ENCODE measurements around the gene CHAF1B.
"Not testable (repeated sequence)": the region's sequence is repeated elsewhere in the genome, so short reads cannot be mapped to it uniquely, and the experiment has no call there.

CHAF1B gene

GRCh38 chr21:36385233-36386030 lies at the start of gene CHAF1B:
TSS of gene CHAF1B (plus strand) at chr21:36385392. CDS start at chr21:36386137, 745 bp downstream.
- peak within 1 kb of the TSS; percentile 90 for H3K9ac ChIP-seq (ENCODE audit: low read length)

GRCh38 chr21:36337099-36337509 lies 48.1 kb upstream of the CHAF1B start:
- no peak overlapping the region for H3K27ac ChIP-seq (ENCODE audit: low read length)
- no peak overlapping the region for H2AFZ ChIP-seq (ENCODE audit: low read depth, low read length)
- no peak overlapping the region for H3K4me2 ChIP-seq (ENCODE audit: low read length)

More at GRCh38 chr21:36385233-36386030, at the start of gene CHAF1B:
- H3K27me3 ChIP-seq (ENCODE audit: low read depth, low read length): no peaks in the 10 kb centered on the region
- no peaks in the 10 kb centered on the region for H4K20me1 ChIP-seq (ENCODE audit: insufficient read depth, low read length)
- H3K9me3 ChIP-seq (ENCODE audit: insufficient read depth, low read length): no peaks in the 10 kb centered on the region
- peak within 1 kb of the TSS; percentile 89 for H3K4me2 ChIP-seq (ENCODE audit: low read length)
- peaks cover 10% of the 10 kb centered on the region for H3K36me3 ChIP-seq (replicated peaks; ENCODE audit: low read depth, low read length)
- peaks cover 13% of the 10 kb centered on the region for H3K79me2 ChIP-seq (ENCODE audit: low read length)
- peak within 1 kb of the TSS; percentile 19 for H3K27ac ChIP-seq (ENCODE audit: low read length)
- H3K4me3 ChIP-seq (ENCODE audit: low read length): peak within 1 kb of the TSS; percentile 98
- H2AFZ ChIP-seq (ENCODE audit: low read depth, low read length): no peak within 1 kb of the TSS
- TF ChIP-seq EZH2phosphoT487 (IDR thresholded peaks at IDR 0.05; ENCODE audit: low read depth) (no peak), CTCF (IDR thresholded peaks at IDR 0.05; ENCODE audit: low read depth, low read length) (no peak)
- H3K4me1 ChIP-seq (ENCODE audit: low read length): peaks cover 19% of the 10 kb centered on the region

GRCh38 chr21:36338975-36339374 lies 46.2 kb upstream of the CHAF1B start:
- Histone ChIP-seq H3K4me3 (ENCODE audit: low read length) (no peak overlapping the region), H3K9me3 (ENCODE audit: insufficient read depth, low read length) (no peaks in the 10 kb centered on the region), H4K20me1 (ENCODE audit: insufficient read depth, low read length) (peaks cover 2% of the 10 kb centered on the region; the same call in 1 of the 2 replicates), H3K36me3 (replicated peaks; ENCODE audit: low read depth, low read length) (peaks cover 40% of the 10 kb centered on the region), H3K27me3 (ENCODE audit: low read depth, low read length) (no peaks in the 10 kb centered on the region), H3K9ac (ENCODE audit: low read length) (no peak overlapping the region), H3K79me2 (ENCODE audit: low read length) (peaks cover 17% of the 10 kb centered on the region), H3K4me1 (ENCODE audit: low read length) (no peaks in the 10 kb centered on the region), H2AFZ (ENCODE audit: low read depth, low read length) (no peak overlapping the region), H3K4me2 (ENCODE audit: low read length) (no peak overlapping the region), H3K27ac (ENCODE audit: low read length) (no peak overlapping the region)
- TF ChIP-seq EZH2phosphoT487 (IDR thresholded peaks at IDR 0.05; ENCODE audit: low read depth): no peak

More at GRCh38 chr21:36337099-36337509, 48.1 kb upstream of the CHAF1B start:
- H3K27me3 ChIP-seq (ENCODE audit: low read depth, low read length): no peaks in the 10 kb centered on the region
- no peak overlapping the region for H3K9ac ChIP-seq (ENCODE audit: low read length)
- no peak overlapping the region for H3K4me3 ChIP-seq (ENCODE audit: low read length)
- H3K4me1 ChIP-seq (ENCODE audit: low read length): no peaks in the 10 kb centered on the region
- TF ChIP-seq EZH2phosphoT487 (IDR thresholded peaks at IDR 0.05; ENCODE audit: low read depth): no peak
- TF ChIP-seq CTCF (IDR thresholded peaks at IDR 0.05; ENCODE audit: low read depth, low read length): no peak
- H3K79me2 ChIP-seq (ENCODE audit: low read length): peaks cover 35% of the 10 kb centered on the region
- H3K36me3 ChIP-seq (replicated peaks; ENCODE audit: low read depth, low read length): peaks cover 38% of the 10 kb centered on the region
- H4K20me1 ChIP-seq (ENCODE audit: insufficient read depth, low read length): peaks cover 12% of the 10 kb centered on the region
- no peaks in the 10 kb centered on the region for H3K9me3 ChIP-seq (ENCODE audit: insufficient read depth, low read length)

GRCh38 chr21:36342581-36342980 lies 42.6 kb upstream of the CHAF1B start:
- not testable (repeated sequence) for H3K4me3 ChIP-seq (ENCODE audit: low read length); H2AFZ ChIP-seq (ENCODE audit: low read depth, low read length); H3K27ac ChIP-seq (ENCODE audit: low read length); H3K27me3 ChIP-seq (ENCODE audit: low read depth, low read length); H3K9me3 ChIP-seq (ENCODE audit: insufficient read depth, low read length); H4K20me1 ChIP-seq (ENCODE audit: insufficient read depth, low read length); H3K9ac ChIP-seq (ENCODE audit: low read length); H3K4me2 ChIP-seq (ENCODE audit: low read length); H3K4me1 ChIP-seq (ENCODE audit: low read length); H3K79me2 ChIP-seq (ENCODE audit: low read length)
- H3K36me3 ChIP-seq (replicated peaks; ENCODE audit: low read depth, low read length): peaks cover 44% of the 10 kb centered on the region

- H3K4me2 ChIP-seq (ENCODE audit: low read length): no peak overlapping the region
- H3K27me3 ChIP-seq (ENCODE audit: low read depth, low read length): no peaks in the 10 kb centered on the region
- H3K9ac ChIP-seq (ENCODE audit: low read length): no peak overlapping the region
- no peaks in the 10 kb centered on the region for H3K79me2 ChIP-seq (ENCODE audit: low read length)
- TF ChIP-seq EZH2phosphoT487 (IDR thresholded peaks at IDR 0.05; ENCODE audit: low read depth): no peak
- no peak for TF ChIP-seq CTCF (IDR thresholded peaks at IDR 0.05; ENCODE audit: low read depth, low read length)
- H3K36me3 ChIP-seq (replicated peaks; ENCODE audit: low read depth, low read length): peaks cover 39% of the 10 kb centered on the region
- H3K27ac ChIP-seq (ENCODE audit: low read length): no peak overlapping the region
- no peaks in the 10 kb centered on the region for H3K4me1 ChIP-seq (ENCODE audit: low read length)
- no peak overlapping the region for H2AFZ ChIP-seq (ENCODE audit: low read depth, low read length)
- H3K4me3 ChIP-seq (ENCODE audit: low read length): no peak overlapping the region
- no peaks in the 10 kb centered on the region for H4K20me1 ChIP-seq (ENCODE audit: insufficient read depth, low read length)
- no peaks in the 10 kb centered on the region for H3K9me3 ChIP-seq (ENCODE audit: insufficient read depth, low read length)
Measured at GRCh38 chr21:36344931-36345330, 40.3 kb upstream of the CHAF1B start.

Measured in OCI-LY3 (cell line).